Right ventricle myocardium inferior (tissue), 1 donor: ENCODE results near the gene SRGAP2. TPM values are rescaled to one million over a fixed set of nuclear protein-coding genes. Genes with fewer than 3 reads are reported as not detected.
"Not testable (repeated sequence)": the region's sequence is repeated elsewhere in the genome, so short reads cannot be mapped to it uniquely, and the experiment has no call there.

ENCODE experiments used
- ATAC-seq: fragments of 200-7000 bp; cut with Tn5 transposase; one replicate; pipeline ENCODE4 v1.9.1; 2020; ENCODE audit warnings: mild to moderate bottlenecking, moderate library complexity
- DNase-seq: peaks from one replicate; pipeline ENCODE4 v3.0.0; 2021; ENCODE audit errors: missing footprints
- intact Hi-C: fragments of 100-400 bp; cut with DNase I; formaldehyde crosslinking; loops from one replicate; pipeline ENCODE4 v1.11.0; 2022
- total RNA-seq: library from RNA; stranded (reverse); fragmentation: NEBNext Ultra II Directional; extraction: Animal tissue kit (Norgen Biotek cat#: 25700); gene quantifications from one replicate; pipeline ENCODE4 v1.2.1, GENCODE V29; 2021
- donor health status: DM: no; HTN: yes; CAD: no; lungs with severe emphysema.

The SRGAP2 gene
- total RNA-seq, 1 donor from 2014 or later = 20.7 TPM

- DNase-seq (peak; percentile 97), ATAC-seq (peak; percentile 93)
- intact Hi-C loops = not testable (repeated sequence)
Measured at GRCh38 chr1:206202789-206203363, 465 bp upstream of the SRGAP2 start, which contains the start of gene FAM72A. Gene FAM72A, minus strand, starts transcription at chr1:206202839. Its CDS starts 814 bp downstream, at chr1:206202025.

GRCh38 chr1:206204159-206204511, 794 bp downstream of the SRGAP2 start:
- intact Hi-C loops = not testable (repeated sequence)

GRCh38 chr1:206204871-206205270, 1.5 kb downstream of the SRGAP2 start:
- peak; percentile 15 for DNase-seq
- ATAC-seq, intact Hi-C loops: not testable (repeated sequence)

More at GRCh38 chr1:206204159-206204511, 794 bp downstream of the SRGAP2 start:
- peak; percentile 51 for DNase-seq
- ATAC-seq = not testable (repeated sequence)

GRCh38 chr1:206205569-206205968, 2.2 kb downstream of the SRGAP2 start:
- ATAC-seq, intact Hi-C loops: not testable (repeated sequence)
- peak; percentile 63 for DNase-seq

- ATAC-seq, intact Hi-C loops, DNase-seq: not testable (repeated sequence)
Measured at GRCh38 chr1:206210802-206211201, 7.5 kb downstream of the SRGAP2 start.

- DNase-seq, ATAC-seq, intact Hi-C loops: not testable (repeated sequence)
Measured at GRCh38 chr1:206215600-206216392, 12.5 kb downstream of the SRGAP2 start.

GRCh38 chr1:206218285-206218684, 14.9 kb downstream of the SRGAP2 start:
- DNase-seq, ATAC-seq, intact Hi-C loops: not testable (repeated sequence)

GRCh38 chr1:206218765-206219164, 15.4 kb downstream of the SRGAP2 start:
- ATAC-seq = peak; percentile 42
- DNase-seq, intact Hi-C loops: not testable (repeated sequence)

- intact Hi-C loops, DNase-seq, ATAC-seq: not testable (repeated sequence)
Measured at GRCh38 chr1:206219514-206220331, 16.4 kb downstream of the SRGAP2 start.

- DNase-seq, intact Hi-C loops: not testable (repeated sequence)
- peak; percentile 73 for ATAC-seq
Measured at GRCh38 chr1:206220332-206221000, 17.1 kb downstream of the SRGAP2 start.

GRCh38 chr1:206221585-206221984, 18.2 kb downstream of the SRGAP2 start:
- intact Hi-C loops, ATAC-seq, DNase-seq: not testable (repeated sequence)

- DNase-seq, ATAC-seq, intact Hi-C loops: not testable (repeated sequence)
Measured at GRCh38 chr1:206224190-206224776, 20.9 kb downstream of the SRGAP2 start.

- intact Hi-C loops, DNase-seq, ATAC-seq: not testable (repeated sequence)
Measured at GRCh38 chr1:206225386-206225785, 22.0 kb downstream of the SRGAP2 start.

- DNase-seq, intact Hi-C loops, ATAC-seq: not testable (repeated sequence)
Measured at GRCh38 chr1:206226886-206227285, 23.5 kb downstream of the SRGAP2 start.

GRCh38 chr1:206229286-206229685, 25.9 kb downstream of the SRGAP2 start:
- DNase-seq, ATAC-seq, intact Hi-C loops: not testable (repeated sequence)

GRCh38 chr1:206231989-206232388, 28.6 kb downstream of the SRGAP2 start:
- DNase-seq, intact Hi-C loops, ATAC-seq: not testable (repeated sequence)

- peak; percentile 73 for ATAC-seq
- DNase-seq, intact Hi-C loops: not testable (repeated sequence)
Measured at GRCh38 chr1:206232970-206233645, 29.8 kb downstream of the SRGAP2 start.
